ENCODE results near the gene TSR3. TPM values are rescaled to one million over a fixed set of nuclear protein-coding genes. Genes with fewer than 3 reads are reported as not detected.

TSR3 gene
- total RNA-seq, 2 donors from 2014 or later: 39.1 to 44.8 TPM

GRCh38 chr16:1385232-1385631 is 33.6 kb upstream of the TSR3 start:
- no peaks in the 10 kb centered on the region for H3K27me3 Mint-ChIP-seq (ENCODE audit: low read depth)
- no peak for DNase-seq
- peaks cover 3 to 7% of the 10 kb centered on the region in 2 donors for H3K36me3 Mint-ChIP-seq (ENCODE audit: insufficient read depth in 2 of 2)
- H3K4me1 Mint-ChIP-seq (ENCODE audit: low read depth): peaks cover 1% of the 10 kb centered on the region
- no peak overlapping the region for H3K27ac Mint-ChIP-seq
- no peaks in the 10 kb centered on the region for H3K9me3 Mint-ChIP-seq
- no peak overlapping the region for H3K4me3 Mint-ChIP-seq
- ATAC-seq (replicated peaks in 1 of 2): no peak

- DNase-seq: no peak
- H3K27ac Mint-ChIP-seq: no peak overlapping the region
- no peaks in the 10 kb centered on the region for H3K27me3 Mint-ChIP-seq (ENCODE audit: low read depth)
- H3K4me3 Mint-ChIP-seq: no peak overlapping the region
- H3K9me3 Mint-ChIP-seq: no peaks in the 10 kb centered on the region
- ATAC-seq (replicated peaks in 1 of 2): no peak
- peaks cover 10% of the 10 kb centered on the region for H3K4me1 Mint-ChIP-seq (ENCODE audit: low read depth)
- H3K36me3 Mint-ChIP-seq (ENCODE audit: insufficient read depth in 2 of 2): peaks cover 3 to 4% of the 10 kb centered on the region in 2 donors
Measured at GRCh38 chr16:1383556-1383955, 31.9 kb upstream of the TSR3 start.

GRCh38 chr16:1381612-1382406 is 30.1 kb upstream of the TSR3 start:
- Mint-ChIP-seq H3K9me3 (no peaks in the 10 kb centered on the region), H3K27me3 (ENCODE audit: low read depth) (no peaks in the 10 kb centered on the region), H3K4me1 (ENCODE audit: low read depth) (peaks cover 20% of the 10 kb centered on the region), H3K36me3 (ENCODE audit: insufficient read depth in 2 of 2) (peaks cover 3 to 4% of the 10 kb centered on the region in 2 donors), H3K4me3 (no peak overlapping the region), H3K27ac (no peak overlapping the region)
- ATAC-seq (replicated peaks in 1 of 2): no peak
- no peak for DNase-seq

- peak overlapping the region; percentile 83 to 89 for H3K4me3 Mint-ChIP-seq
- DNase-seq (no peak), ATAC-seq (replicated peaks in 1 of 2) (no peak)
- H3K27me3 Mint-ChIP-seq (ENCODE audit: low read depth): no peaks in the 10 kb centered on the region
- H3K27ac Mint-ChIP-seq: peak overlapping the region; percentile 46
- no peaks in the 10 kb centered on the region for H3K9me3 Mint-ChIP-seq
- peaks cover 20% of the 10 kb centered on the region for H3K4me1 Mint-ChIP-seq (ENCODE audit: low read depth)
- peaks cover 3 to 6% of the 10 kb centered on the region in 2 donors for H3K36me3 Mint-ChIP-seq (ENCODE audit: insufficient read depth in 2 of 2)
Measured at GRCh38 chr16:1380195-1380594, 28.5 kb upstream of the TSR3 start.

GRCh38 chr16:1379304-1380076 is 27.8 kb upstream of the TSR3 start:
- Mint-ChIP-seq H3K27ac (peak overlapping the region; percentile 46), H3K36me3 (ENCODE audit: insufficient read depth in 2 of 2) (peaks cover 1 to 6% of the 10 kb centered on the region in 2 donors), H3K4me1 (ENCODE audit: low read depth) (peaks cover 20% of the 10 kb centered on the region), H3K4me3 (peak overlapping the region; percentile 83 to 89), H3K9me3 (no peaks in the 10 kb centered on the region), H3K27me3 (ENCODE audit: low read depth) (no peaks in the 10 kb centered on the region)
- DNase-seq (peak; percentile 75 to 78), ATAC-seq (replicated peaks in 1 of 2) (peak; percentile 80 to 83)

GRCh38 chr16:1378804-1379303 is 27.2 kb upstream of the TSR3 start:
- Mint-ChIP-seq H3K4me3 (peak overlapping the region; percentile 83 to 91), H3K27me3 (ENCODE audit: low read depth) (no peaks in the 10 kb centered on the region), H3K36me3 (ENCODE audit: insufficient read depth in 2 of 2) (peaks cover 1 to 6% of the 10 kb centered on the region in 2 donors), H3K4me1 (ENCODE audit: low read depth) (peaks cover 20% of the 10 kb centered on the region), H3K9me3 (no peaks in the 10 kb centered on the region), H3K27ac (peak overlapping the region; percentile 87)
- DNase-seq: peak; percentile 77 to 82
- peak; percentile 70 to 82 for ATAC-seq (replicated peaks in 1 of 2)

GRCh38 chr16:1378087-1378803 is 26.6 kb upstream of the TSR3 start:
- H3K27me3 Mint-ChIP-seq (ENCODE audit: low read depth): no peaks in the 10 kb centered on the region
- no peaks in the 10 kb centered on the region for H3K9me3 Mint-ChIP-seq
- peaks cover 1 to 6% of the 10 kb centered on the region in 2 donors for H3K36me3 Mint-ChIP-seq (ENCODE audit: insufficient read depth in 2 of 2)
- peaks cover 20% of the 10 kb centered on the region for H3K4me1 Mint-ChIP-seq (ENCODE audit: low read depth)
- ATAC-seq (replicated peaks in 1 of 2) (no peak), DNase-seq (no peak)
- peak overlapping the region; percentile 86 for H3K27ac Mint-ChIP-seq
- peak overlapping the region; percentile 83 to 91 for H3K4me3 Mint-ChIP-seq

- H3K4me1 Mint-ChIP-seq (ENCODE audit: low read depth): peaks cover 20% of the 10 kb centered on the region
- H3K9me3 Mint-ChIP-seq: no peaks in the 10 kb centered on the region
- peaks cover 1 to 6% of the 10 kb centered on the region in 2 donors for H3K36me3 Mint-ChIP-seq (ENCODE audit: insufficient read depth in 2 of 2)
- H3K4me3 Mint-ChIP-seq: peak overlapping the region; percentile 83 to 91
- no peak overlapping the region for H3K27ac Mint-ChIP-seq
- no peaks in the 10 kb centered on the region for H3K27me3 Mint-ChIP-seq (ENCODE audit: low read depth)
- no peak for DNase-seq
- ATAC-seq (replicated peaks in 1 of 2): no peak
Measured at GRCh38 chr16:1377406-1378010, 25.8 kb upstream of the TSR3 start.

- Mint-ChIP-seq H3K36me3 (ENCODE audit: insufficient read depth in 2 of 2) (peaks cover 1 to 4% of the 10 kb centered on the region in 2 donors), H3K4me1 (ENCODE audit: low read depth) (peaks cover 20% of the 10 kb centered on the region), H3K4me3 (no peak overlapping the region), H3K27ac (no peak overlapping the region), H3K27me3 (ENCODE audit: low read depth) (no peaks in the 10 kb centered on the region), H3K9me3 (no peaks in the 10 kb centered on the region)
- no peak for ATAC-seq (replicated peaks in 1 of 2)
- DNase-seq: no peak
Measured at GRCh38 chr16:1375741-1376410, 24.2 kb upstream of the TSR3 start.

- Mint-ChIP-seq H3K36me3 (ENCODE audit: insufficient read depth in 2 of 2) (peaks cover 1 to 3% of the 10 kb centered on the region in 2 donors), H3K4me1 (ENCODE audit: low read depth) (peaks cover 20% of the 10 kb centered on the region), H3K27me3 (ENCODE audit: low read depth) (no peaks in the 10 kb centered on the region), H3K4me3 (no peak overlapping the region), H3K27ac (no peak overlapping the region), H3K9me3 (no peaks in the 10 kb centered on the region)
- DNase-seq (no peak), ATAC-seq (replicated peaks in 1 of 2) (no peak)
Measured at GRCh38 chr16:1375298-1375640, 23.6 kb upstream of the TSR3 start.

- no peak for ATAC-seq (replicated peaks in 1 of 2)
- Mint-ChIP-seq H3K36me3 (ENCODE audit: insufficient read depth in 2 of 2) (peaks cover 1 to 3% of the 10 kb centered on the region in 2 donors), H3K27ac (no peak overlapping the region)
Measured at GRCh38 chr16:1374418-1375297, 23.0 kb upstream of the TSR3 start.

More at GRCh38 chr16:1374418-1375297, 23.0 kb upstream of the TSR3 start:
- no peak for DNase-seq
- Mint-ChIP-seq H3K9me3 (no peaks in the 10 kb centered on the region), H3K4me3 (no peak overlapping the region), H3K27me3 (ENCODE audit: low read depth) (no peaks in the 10 kb centered on the region), H3K4me1 (ENCODE audit: low read depth) (peaks cover 15% of the 10 kb centered on the region)
